SH-SY5Y (cell line): ENCODE measurements around the gene ALDH3A2.

Experiments
- GATA2 ChIP-seq: IDR thresholded peaks from 2 replicates; pipeline ENCODE4 v1.6.1; 2011; ENCODE audit warnings: mild to moderate bottlenecking, low read depth, low read length
- GATA3 ChIP-seq: IDR thresholded peaks from 2 replicates; pipeline ENCODE4 v1.6.1; 2011; ENCODE audit warnings: low read depth, mild to moderate bottlenecking, low read length, moderate library complexity

GRCh38 chr17:19719355-19720209 is 71.0 kb downstream of the ALDH3A2 start:
- TF ChIP-seq GATA3 (no peak), GATA2 (no peak)
